Activated T-helper 1 cell treated with anti-CD3 and anti-CD28 coated beads, Interleukin-2, amount 50 U/mL, for 16 hours (primary cell): ENCODE results near the gene KRTAP3-1.
"Not testable (repeated sequence)": the region's sequence is repeated elsewhere in the genome, so short reads cannot be mapped to it uniquely, and the experiment has no call there.

Experiments
- DNase-seq, 2 donors: peaks; one replicate each; pipeline ENCODE4 v3.0.0-alpha.2; 2020; ENCODE audit warnings: low read depth in 1 of 2, low spot score in 1 of 2

Gene KRTAP3-1

DNA sequence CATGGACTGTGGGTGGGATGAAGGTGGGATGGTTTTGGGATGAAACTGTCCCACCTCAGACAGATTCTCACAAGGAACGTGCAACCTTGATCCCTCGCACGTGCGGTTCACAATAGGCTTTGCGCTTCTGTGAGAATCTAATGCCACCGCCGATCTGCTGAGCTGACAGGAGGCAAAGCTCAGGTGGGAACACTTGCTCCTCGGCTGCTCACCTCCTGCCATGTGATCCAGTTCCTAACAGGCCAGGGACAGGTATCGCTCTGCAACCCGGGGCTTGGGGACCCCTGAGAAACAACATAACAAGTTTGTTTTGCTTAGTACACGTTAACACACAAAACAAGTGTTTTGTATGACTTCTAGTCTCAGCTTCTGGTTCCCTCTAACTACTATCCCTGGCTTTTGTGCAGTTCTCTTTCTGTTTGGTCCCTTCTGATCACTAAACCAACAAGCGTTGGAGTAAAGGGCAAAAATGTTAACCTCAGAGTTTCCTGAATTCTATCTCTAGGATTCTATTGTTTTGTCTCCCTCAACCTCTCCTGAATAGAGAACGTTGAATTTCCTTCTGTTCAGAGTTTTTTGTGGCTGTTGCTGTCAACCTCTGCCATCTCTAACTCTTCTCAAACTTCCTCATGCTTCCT lies 7.8 kb upstream of the KRTAP3-1 start:
- DNase-seq: no peak

- no peak for DNase-seq
Measured at GRCh38 chr17:41015454-41015853, 6.5 kb upstream of the KRTAP3-1 start.

- no peak for DNase-seq
Measured at GRCh38 chr17:41013606-41014005, 4.7 kb upstream of the KRTAP3-1 start.

DNA sequence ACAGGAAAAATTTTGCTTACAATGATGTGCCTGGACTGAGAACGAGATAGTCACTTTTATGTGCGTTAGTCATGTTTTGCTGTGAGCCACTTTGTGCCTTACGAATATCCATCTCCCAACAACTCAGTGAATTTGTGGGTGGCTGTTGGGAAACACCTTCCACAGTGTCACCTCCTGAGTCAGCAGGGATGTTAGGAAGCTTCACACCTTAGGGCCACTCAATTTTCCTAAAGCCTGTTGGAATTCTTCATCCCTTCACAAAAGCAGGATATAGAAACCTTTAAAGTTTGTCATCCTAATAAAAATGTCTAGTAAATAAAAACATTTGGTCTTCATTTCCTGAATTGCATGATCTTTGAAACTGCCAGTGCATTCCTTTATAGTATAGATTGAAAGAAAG lies 4.3 kb upstream of the KRTAP3-1 start:
- DNase-seq: no peak

- DNase-seq: no peak
Measured at GRCh38 chr17:41012326-41013120, 3.6 kb upstream of the KRTAP3-1 start.

- no peak for DNase-seq
Measured at GRCh38 chr17:41010441-41010840, 1.5 kb upstream of the KRTAP3-1 start.

- no peak for DNase-seq
Measured at GRCh38 chr17:41009936-41010335, 1.0 kb upstream of the KRTAP3-1 start.

DNA sequence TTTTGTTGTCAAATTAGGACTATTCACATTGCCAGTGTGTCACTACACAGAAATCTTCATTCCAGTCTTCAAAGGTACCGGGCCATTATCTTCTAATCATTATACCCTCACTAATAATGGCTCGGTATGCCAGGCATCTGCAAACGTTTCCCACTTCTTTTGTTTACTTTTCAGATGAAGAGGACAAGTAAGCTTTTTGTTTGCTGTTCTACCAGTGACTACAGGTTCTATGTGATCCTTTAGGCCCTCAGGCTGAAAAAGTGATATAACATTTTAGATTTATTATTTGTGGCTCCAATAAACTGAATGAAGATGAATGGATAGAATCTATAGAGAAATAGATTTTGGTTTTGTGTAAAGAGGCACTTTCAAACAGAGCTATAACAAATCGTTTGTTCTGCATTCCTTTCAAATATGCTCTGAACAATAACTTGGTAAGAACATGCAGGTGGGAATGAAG lies 403 bp upstream of the KRTAP3-1 start:
- DNase-seq: no peak

- DNase-seq: no peak
Measured at GRCh38 chr17:41004397-41004796, 4.5 kb downstream of the KRTAP3-1 start.

- no peak for DNase-seq
Measured at GRCh38 chr17:41003926-41004325, 5.0 kb downstream of the KRTAP3-1 start.

GRCh38 chr17:41002814-41003213 lies 6.1 kb downstream of the KRTAP3-1 start:
- no peak for DNase-seq

- no peak for DNase-seq
Measured at GRCh38 chr17:41001795-41002194, 7.1 kb downstream of the KRTAP3-1 start.

- not testable (repeated sequence) for DNase-seq
Measured at GRCh38 chr17:40999563-40999962, 9.4 kb downstream of the KRTAP3-1 start, which contains the start of gene KRTAP3-2. KRTAP3-2 (minus strand) TSS chr17:40999906; CDS start chr17:40999853, 53 bp downstream.

GRCh38 chr17:40997361-40997760 lies 11.6 kb downstream of the KRTAP3-1 start:
- no peak for DNase-seq

DNA sequence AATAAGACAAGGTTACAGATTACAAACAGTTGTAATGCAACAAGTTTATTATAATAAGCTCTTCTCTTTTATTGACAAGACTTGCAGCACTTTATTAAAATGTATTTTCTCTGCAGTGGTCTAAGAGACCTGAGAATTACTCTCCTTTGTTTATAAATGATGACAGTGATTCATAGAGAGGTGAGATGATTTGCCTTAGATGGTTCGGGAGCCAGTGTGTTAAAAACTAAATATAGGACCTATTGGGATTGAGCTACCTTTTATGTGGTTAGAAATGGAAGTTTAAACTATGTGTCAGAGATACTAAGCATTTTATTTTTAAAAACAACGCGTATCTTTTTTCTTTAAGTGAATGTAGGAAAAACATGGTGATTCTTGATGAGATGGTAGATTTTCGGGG lies 12.1 kb downstream of the KRTAP3-1 start:
- no peak for DNase-seq

- DNase-seq: no peak
Measured at GRCh38 chr17:40995116-40995515, 13.8 kb downstream of the KRTAP3-1 start.

GRCh38 chr17:40993839-40994238 lies 15.1 kb downstream of the KRTAP3-1 start, which contains the start of gene KRTAP3-3:
KRTAP3-3 (minus strand) TSS chr17:40994164; CDS start chr17:40994097, 67 bp downstream.
- no peak for DNase-seq

DNA sequence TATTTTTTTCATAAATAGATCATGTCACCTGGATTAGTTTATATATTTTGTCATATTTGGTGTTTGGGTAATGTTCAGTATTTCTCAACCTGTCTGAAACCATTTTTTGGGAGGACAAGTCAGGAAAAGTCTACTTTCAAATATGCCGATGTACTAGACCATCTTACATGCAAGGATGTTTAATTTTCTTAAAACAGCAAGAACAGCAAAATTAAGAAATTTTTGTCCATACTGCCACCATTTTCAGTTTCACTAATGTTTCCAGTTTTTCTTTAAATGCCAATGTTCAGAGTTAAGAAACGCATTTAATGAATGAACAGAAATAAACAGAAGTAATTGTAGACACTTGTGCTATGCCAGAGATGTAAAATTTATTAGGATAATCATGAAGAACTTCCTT lies 15.8 kb downstream of the KRTAP3-1 start:
- DNase-seq: no peak

DNA sequence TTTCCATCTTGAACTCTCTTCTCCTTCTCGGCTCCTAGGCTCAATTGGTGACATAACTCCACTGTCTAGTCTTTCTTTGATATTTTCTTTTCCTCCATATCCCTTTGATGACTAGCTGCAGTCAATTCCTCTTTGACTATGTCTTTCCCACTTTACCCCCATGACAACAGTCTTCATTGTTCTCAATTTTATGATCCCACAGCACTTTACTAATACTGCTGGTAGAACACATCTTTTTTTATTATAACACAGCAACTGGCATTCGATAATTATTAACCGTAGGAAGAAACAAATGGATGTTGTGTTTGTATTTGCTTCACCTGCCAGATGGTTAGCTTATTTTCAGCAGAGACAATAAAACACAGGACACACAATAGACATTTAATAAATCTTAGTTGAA lies 16.3 kb downstream of the KRTAP3-1 start:
- DNase-seq: no peak

GRCh38 chr17:40986920-40987319 lies 22.0 kb downstream of the KRTAP3-1 start:
- no peak for DNase-seq

DNA sequence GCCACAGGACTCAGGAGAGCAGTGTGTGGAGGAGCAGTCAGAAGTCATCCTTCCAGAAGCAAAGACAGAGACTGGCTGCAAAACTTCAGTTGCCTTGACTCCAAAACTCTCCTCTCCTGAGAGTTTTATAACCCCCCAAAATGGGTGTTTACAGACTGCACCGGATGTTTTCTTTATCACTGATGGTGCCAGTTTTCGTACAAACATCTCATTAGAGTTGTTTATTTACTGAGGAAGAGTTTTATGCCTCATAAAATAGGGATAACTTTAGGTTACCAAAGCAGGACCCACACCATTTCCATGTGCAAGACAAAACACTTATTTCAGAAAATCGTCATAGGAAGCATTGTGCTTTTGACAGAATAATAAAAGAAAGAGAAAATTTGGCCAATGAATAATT lies 24.7 kb downstream of the KRTAP3-1 start, which contains the start of gene KRT40:
Gene KRT40 (minus strand): TSS at position 101 of the 400 bp plus-strand sequence. CDS start 53 bp downstream, at position 48.
- no peak for DNase-seq

DNA sequence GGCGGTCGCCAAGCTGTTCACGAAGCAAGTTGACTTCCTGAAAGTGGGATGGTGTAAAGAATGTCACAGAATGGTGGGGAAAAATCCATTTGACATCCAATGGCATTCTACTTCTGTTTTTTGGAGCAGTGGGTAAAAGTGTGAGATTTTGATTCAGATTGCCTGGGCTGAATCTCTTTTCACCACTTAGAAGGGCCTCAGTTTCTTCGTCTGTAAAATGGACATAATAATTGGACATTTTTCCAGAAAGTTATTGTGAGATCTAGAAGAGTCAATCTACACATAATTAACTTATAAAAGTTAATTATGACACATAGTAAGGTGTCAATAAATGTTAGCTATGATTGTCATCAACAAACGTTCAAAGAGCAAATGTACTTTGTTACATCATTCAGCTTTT lies 27.8 kb downstream of the KRTAP3-1 start:
- DNase-seq: no peak
